ENCODE results near the gene CPB1.

CPB1 gene

GRCh38 chr3:148829926-148830325 is 2.3 kb downstream of the CPB1 start:
- DNase-seq (ENCODE audit: low read depth in 3 of 3) = no peak

GRCh38 chr3:148833223-148833622 is 5.6 kb downstream of the CPB1 start:
- DNase-seq (ENCODE audit: low read depth in 3 of 3) = no peak

DNA sequence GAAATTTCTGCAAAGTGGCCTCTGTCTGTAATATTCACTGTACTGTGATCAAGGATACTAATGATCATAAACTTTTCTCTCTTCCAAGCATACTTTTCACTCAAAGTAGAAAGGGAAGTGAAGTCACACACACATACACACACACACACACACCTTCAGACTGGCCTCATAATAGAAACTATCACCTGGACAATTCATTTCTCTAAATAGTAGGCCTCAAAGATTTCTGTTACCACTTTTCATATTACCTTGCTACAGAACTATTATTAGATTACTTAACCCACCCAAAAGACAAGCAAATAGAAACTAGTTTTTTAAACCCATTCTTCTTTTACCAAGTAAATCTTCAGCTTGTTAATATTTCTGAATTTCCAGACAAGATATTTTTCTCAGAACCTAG is 12.2 kb downstream of the CPB1 start:
- no peak for DNase-seq (ENCODE audit: low read depth in 3 of 3)

GRCh38 chr3:148840451-148840850 is 12.8 kb downstream of the CPB1 start:
- no peak for DNase-seq (ENCODE audit: low read depth in 3 of 3)

DNA sequence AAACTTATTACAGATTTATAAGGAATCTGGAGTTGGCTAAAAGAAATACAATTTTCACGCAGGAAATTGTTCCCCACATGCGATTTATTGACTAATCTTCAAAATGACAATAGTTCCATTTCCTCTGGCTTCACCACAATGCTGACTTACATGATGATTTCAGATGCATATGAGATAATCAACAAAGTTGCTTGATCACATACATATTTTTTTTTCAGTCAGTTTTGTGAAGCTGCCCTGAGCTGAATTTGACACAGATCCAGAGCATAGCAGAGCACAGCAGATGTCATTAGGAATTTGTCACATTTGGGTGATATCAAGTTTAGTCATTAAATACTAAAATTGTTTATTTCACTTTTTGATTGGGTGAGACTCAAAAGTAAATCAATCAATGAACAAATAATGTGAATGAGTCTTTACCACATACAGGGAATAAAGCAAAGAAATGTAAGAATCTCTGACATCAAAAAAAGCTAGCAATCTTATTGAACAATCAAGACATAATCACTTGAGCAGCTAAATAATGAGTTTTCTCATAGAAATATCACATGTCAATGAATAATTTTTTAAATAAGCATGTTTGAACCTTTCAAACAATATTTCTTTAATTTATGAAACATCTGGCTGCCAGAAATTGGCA is 18.3 kb downstream of the CPB1 start:
- DNase-seq (ENCODE audit: low read depth in 3 of 3) = no peak

DNA sequence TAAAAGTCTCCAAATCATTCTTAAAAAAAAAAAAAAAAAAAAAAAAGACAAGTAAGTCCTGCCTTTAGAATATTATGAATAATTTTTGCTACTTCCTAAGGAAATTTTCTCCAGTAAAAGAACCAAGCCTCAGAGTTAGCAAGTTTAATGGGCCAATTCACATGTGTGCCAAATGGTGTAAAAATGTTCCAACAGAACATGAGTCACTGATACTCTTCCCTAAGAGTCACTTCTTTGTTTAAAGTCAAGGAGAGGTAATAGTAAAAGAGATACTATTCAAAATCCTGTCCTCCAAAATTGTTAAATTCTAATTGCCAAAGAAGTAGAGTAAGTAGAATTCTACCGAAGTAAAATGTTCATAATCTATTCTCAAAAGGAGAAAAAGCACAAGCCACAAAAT is 19.7 kb downstream of the CPB1 start:
- DNase-seq (ENCODE audit: low read depth in 3 of 3) = no peak

- DNase-seq (ENCODE audit: low read depth in 3 of 3) = no peak
Observed at GRCh38 chr3:148848410-148848809, 20.8 kb downstream of the CPB1 start.

DNA sequence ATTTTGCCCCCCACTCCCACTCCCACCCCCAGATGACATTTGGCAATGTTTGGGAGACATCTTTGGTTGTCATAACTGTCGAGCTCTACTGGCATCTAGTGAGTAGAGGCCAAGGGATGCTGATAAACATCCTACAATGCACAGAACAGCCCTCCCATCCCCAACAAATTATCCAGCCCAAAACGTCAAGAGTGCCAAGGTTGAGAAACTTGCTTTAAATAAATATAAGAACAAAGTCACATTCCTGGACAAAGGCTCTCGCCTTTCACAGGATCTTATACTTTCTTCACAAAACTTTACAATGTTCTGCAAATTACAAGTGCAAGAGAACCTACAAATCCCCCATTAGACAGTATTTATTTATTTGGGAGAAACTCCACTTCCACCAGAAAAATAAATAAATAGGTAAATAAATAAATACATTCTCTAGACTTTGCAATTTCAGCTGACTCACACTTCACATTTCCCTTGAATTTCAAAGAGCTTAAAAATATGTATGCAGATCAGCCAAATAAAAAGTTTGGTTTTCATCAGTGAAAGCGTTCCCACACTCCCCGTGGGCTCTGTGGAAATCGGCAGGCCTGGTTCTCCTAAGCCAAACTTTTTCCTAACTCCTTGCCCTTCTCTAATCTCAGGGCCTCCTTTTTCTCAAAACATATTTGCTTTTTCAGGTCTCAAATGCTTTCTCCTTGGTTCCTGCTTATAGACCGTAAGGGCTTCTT is 24.8 kb downstream of the CPB1 start:
- DNase-seq (ENCODE audit: low read depth in 3 of 3) = no peak

DNA sequence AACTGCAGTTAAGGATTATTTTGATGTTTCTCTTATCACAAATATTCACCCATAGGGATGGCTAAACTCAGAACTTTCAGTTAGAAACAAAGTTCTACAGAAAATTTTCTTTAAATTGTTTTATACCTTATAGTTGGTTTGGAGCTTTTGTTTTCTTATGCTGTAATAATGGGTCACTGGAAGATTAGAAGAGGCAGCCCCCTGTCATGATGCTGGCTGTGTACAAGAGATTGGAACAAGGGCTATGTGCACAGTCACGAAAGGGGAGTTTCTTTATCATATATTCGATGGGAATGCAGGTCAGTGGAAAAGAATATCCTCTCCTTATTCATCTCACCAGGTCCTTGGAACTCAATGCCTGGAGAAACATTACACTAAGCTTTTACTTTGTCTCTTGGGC is 25.5 kb downstream of the CPB1 start:
- DNase-seq (ENCODE audit: low read depth in 3 of 3) = no peak

DNA sequence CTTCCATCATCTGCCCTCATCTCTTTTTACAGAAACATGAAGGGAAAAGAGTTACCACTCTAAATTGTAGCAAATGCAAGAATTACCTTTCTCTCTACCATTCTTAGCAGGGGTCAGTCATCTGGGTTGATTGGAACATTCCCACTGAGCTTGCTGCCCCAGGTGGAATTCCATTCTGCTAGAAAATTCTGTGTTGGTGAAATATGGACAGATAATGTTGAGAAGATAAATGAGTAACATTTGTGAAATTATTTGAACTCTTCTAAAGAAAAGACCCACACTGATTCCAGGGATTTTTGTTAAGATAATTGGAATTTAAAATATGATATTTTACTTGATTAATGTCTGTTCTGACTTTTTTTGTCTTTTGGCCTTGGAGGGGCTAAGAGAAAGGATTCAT is 26.4 kb downstream of the CPB1 start:
- no peak for DNase-seq (ENCODE audit: low read depth in 3 of 3)

GRCh38 chr3:148856384-148856783 is 28.8 kb downstream of the CPB1 start:
- no peak for DNase-seq (ENCODE audit: low read depth in 3 of 3)

GRCh38 chr3:148857316-148857715 is 29.7 kb downstream of the CPB1 start:
- DNase-seq (ENCODE audit: low read depth in 3 of 3) = no peak

DNA sequence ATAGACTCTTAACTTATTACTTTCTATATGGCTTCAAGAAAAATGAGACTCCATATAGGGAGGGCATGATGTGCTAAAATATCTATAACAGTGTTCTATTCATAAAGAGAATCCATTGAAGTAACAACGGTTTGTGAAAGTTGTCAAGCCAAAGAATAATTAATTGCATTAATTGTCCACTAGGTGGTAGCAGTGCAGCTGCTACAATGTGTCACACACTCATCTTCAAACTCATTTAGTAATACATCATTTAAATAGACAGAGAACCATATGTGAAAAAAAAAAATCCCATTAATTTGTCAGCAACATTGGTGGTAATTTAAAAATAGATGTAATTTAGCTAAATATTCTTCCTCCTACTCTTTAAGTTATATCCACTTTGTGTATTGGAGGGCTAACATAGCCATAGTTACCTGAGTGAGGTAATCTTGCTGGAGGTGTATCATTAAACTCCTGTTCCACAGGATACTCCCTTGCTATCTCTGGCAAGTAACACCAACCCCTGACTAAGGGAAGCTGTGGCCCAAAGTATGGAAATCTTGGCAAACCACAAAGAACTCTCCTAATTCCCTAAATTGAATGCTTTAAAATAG is 33.8 kb downstream of the CPB1 start:
- no peak for DNase-seq (ENCODE audit: low read depth in 3 of 3)

- no peak for DNase-seq (ENCODE audit: low read depth in 3 of 3)
Observed at GRCh38 chr3:148863297-148863696, 35.7 kb downstream of the CPB1 start.

DNA sequence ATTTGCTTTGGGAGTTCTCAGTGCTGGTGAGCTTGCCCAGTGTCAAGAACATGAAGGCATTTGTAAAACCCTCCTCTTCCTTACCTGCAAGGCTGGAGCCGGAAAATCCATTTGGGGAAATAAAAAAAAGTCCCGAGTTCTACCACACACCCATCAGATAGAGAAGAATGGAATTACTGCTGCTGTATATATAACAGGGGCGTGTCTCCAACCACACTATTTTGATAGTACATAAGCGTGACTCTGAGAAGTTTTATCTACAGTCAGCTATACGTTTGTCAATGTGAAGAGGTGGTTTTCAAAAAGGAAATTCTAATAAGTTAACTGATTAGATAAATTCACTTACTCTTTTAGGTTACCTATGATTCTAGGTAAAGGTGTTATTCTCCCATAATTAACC is 36.2 kb downstream of the CPB1 start:
- DNase-seq (ENCODE audit: low read depth in 3 of 3) = no peak

DNA sequence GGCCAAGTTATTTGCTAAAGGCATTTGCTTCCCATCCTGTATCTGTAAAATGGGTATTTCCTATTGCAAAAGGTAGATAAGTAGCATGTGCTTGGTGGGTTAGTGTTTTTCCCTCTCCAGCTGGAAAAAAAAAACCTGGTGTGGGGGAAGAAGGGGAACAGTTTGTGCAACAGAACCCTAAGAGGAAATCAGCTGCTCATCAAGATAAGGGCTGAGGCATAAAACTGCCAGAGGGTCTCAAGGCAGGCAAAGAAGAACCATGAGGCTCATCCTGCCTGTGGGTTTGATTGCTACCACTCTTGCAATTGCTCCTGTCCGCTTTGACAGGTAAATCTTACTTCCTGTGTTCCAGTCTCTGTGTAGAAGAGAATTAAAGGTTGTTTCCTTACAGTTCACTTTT is 37.4 kb downstream of the CPB1 start, which contains the start of gene CPA3:
Gene CPA3 (plus strand): TSS at position 248 of the 400 bp plus-strand sequence. CDS start 12 bp downstream, at position 260.
- no peak for DNase-seq (ENCODE audit: low read depth in 3 of 3)

- no peak for DNase-seq (ENCODE audit: low read depth in 3 of 3)
Observed at GRCh38 chr3:148866261-148866660, 38.6 kb downstream of the CPB1 start.

DNA sequence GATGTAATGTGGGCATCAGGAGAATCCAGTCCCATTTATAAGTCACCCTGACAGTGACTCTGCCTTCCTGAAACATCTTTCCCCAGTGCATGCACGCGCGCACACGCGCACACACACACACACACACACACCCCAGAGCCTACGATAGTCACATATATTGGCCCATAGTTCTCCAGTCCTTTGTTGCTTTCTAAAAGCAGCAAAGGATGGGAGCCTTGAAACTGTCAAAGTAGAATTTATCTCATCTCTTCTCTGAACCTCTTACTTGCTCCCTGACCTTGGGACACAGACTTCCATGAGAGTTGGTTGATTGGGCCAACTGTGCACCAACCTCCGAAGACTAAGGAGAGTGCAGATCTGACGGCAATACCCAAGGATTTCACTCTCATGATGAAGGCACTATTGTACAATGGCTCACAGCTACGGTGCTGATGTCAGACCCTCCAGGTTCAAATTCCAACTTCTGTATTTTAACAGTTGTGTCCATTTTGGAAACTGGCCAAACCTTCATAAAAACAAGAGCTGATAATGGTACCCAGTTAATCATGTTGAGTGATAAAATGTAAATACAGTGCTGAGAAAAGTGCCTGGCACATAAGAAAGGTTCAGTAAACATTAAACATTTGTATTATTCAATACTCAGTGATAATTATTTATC is 45.8 kb downstream of the CPB1 start:
- no peak for DNase-seq (ENCODE audit: low read depth in 3 of 3)

GRCh38 chr3:148873977-148874376 is 46.4 kb downstream of the CPB1 start:
- no peak for DNase-seq (ENCODE audit: low read depth in 3 of 3)

- no peak for DNase-seq (ENCODE audit: low read depth in 3 of 3)
Observed at GRCh38 chr3:148878095-148878494, 50.5 kb downstream of the CPB1 start.

- no peak for DNase-seq (ENCODE audit: low read depth in 3 of 3)
Observed at GRCh38 chr3:148879256-148879655, 51.6 kb downstream of the CPB1 start.

DNA sequence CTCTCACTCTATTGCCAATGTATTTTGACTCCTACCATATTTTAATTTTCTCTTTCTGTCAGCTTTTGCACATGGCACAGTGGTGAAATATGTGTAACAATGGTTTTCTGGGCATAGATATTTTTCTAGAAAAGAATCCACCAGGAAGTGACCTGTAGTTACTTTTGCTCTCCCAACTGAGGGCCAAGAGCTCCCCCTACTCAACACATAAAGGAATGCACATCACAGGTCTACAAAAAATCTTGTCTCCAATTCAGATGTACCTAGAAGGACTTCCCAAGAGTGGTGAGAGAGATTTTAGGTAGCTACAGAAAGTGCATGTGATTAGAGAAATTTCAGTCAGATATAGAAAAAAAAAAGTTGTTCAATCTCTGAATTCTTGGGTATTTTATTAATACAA is 53.1 kb downstream of the CPB1 start:
- DNase-seq (ENCODE audit: low read depth in 3 of 3) = no peak

GRCh38 chr3:148881286-148881685 is 53.7 kb downstream of the CPB1 start:
- DNase-seq (ENCODE audit: low read depth in 3 of 3) = no peak

Measured in stimulated activated CD4-positive, alpha-beta T cell treated with anti-CD3 and anti-CD28 coated beads, TNF-alpha, amount 100 ng/mL, for 4 hours (primary cell).